ENCODE data around the gene STEAP1B. TPM values are rescaled to one million over a fixed set of nuclear protein-coding genes. Genes with fewer than 3 reads are reported as not detected.
"Not testable (repeated sequence)": the region's sequence is repeated elsewhere in the genome, so short reads cannot be mapped to it uniquely, and the experiment has no call there.

STEAP1B gene
- 0.18 and 0.23 TPM in 2 replicates for total RNA-seq

- intact Hi-C loops (cut with micrococcal nuclease): loop anchor here (1.0 kb wide), 2 partner anchors 390 to 397 kb away; no protein-coding TSS in a partner anchor
These were observed at the start of gene STEAP1B for GRCh38 chr7:22499888-22500689. TSS of gene STEAP1B (minus strand) at chr7:22500188. CDS start at chr7:22494855, 5,333 bp downstream.

- intact Hi-C loops (cut with micrococcal nuclease): no loop called here
These were observed 49.1 kb upstream of the STEAP1B start for GRCh38 chr7:22549051-22549450.

- intact Hi-C loops (cut with micrococcal nuclease): no loop called here
These were observed 48.3 kb upstream of the STEAP1B start for GRCh38 chr7:22548313-22548712.

- intact Hi-C loops (cut with micrococcal nuclease): no loop called here
These were observed 46.8 kb upstream of the STEAP1B start for GRCh38 chr7:22546769-22547168.

- intact Hi-C loops (cut with micrococcal nuclease): no loop called here
These were observed 45.5 kb upstream of the STEAP1B start for GRCh38 chr7:22545529-22545928.

- intact Hi-C loops (cut with micrococcal nuclease): no loop called here
These were observed 44.3 kb upstream of the STEAP1B start for GRCh38 chr7:22544245-22544644.

- intact Hi-C loops (cut with micrococcal nuclease): no loop called here
These were observed 43.2 kb upstream of the STEAP1B start for GRCh38 chr7:22543169-22543568.

GRCh38 chr7:22542669-22543068 lies 42.7 kb upstream of the STEAP1B start:
- intact Hi-C loops (cut with micrococcal nuclease): no loop called here

GRCh38 chr7:22542254-22542653 lies 42.3 kb upstream of the STEAP1B start:
- intact Hi-C loops (cut with micrococcal nuclease): no loop called here

GRCh38 chr7:22541789-22542188 lies 41.8 kb upstream of the STEAP1B start:
- intact Hi-C loops (cut with micrococcal nuclease): no loop called here

GRCh38 chr7:22528537-22528936 lies 28.5 kb upstream of the STEAP1B start:
- intact Hi-C loops (cut with micrococcal nuclease): not testable (repeated sequence)

GRCh38 chr7:22524353-22524947 lies 24.5 kb upstream of the STEAP1B start:
- intact Hi-C loops (cut with micrococcal nuclease): not testable (repeated sequence)

- intact Hi-C loops (cut with micrococcal nuclease): not testable (repeated sequence)
These were observed 23.7 kb upstream of the STEAP1B start for GRCh38 chr7:22523478-22524352.

- intact Hi-C loops (cut with micrococcal nuclease): not testable (repeated sequence)
These were observed 19.6 kb upstream of the STEAP1B start for GRCh38 chr7:22519560-22519959.

GRCh38 chr7:22516950-22517349 lies 17.0 kb upstream of the STEAP1B start:
- intact Hi-C loops (cut with micrococcal nuclease): not testable (repeated sequence)

- intact Hi-C loops (cut with micrococcal nuclease): not testable (repeated sequence)
These were observed 15.0 kb upstream of the STEAP1B start for GRCh38 chr7:22514963-22515362.

- intact Hi-C loops (cut with micrococcal nuclease): not testable (repeated sequence)
These were observed 7.3 kb upstream of the STEAP1B start for GRCh38 chr7:22507320-22507719.

- intact Hi-C loops (cut with micrococcal nuclease): not testable (repeated sequence)
These were observed 6.5 kb upstream of the STEAP1B start for GRCh38 chr7:22506316-22507020.

- intact Hi-C loops (cut with micrococcal nuclease): not testable (repeated sequence)
These were observed 4.5 kb upstream of the STEAP1B start for GRCh38 chr7:22504519-22504918.

GRCh38 chr7:22502104-22502503 lies 2.1 kb upstream of the STEAP1B start:
- intact Hi-C loops (cut with micrococcal nuclease): not testable (repeated sequence)

GRCh38 chr7:22501336-22501735 lies 1.3 kb upstream of the STEAP1B start:
- intact Hi-C loops (cut with micrococcal nuclease): not testable (repeated sequence)
